ENCODE results near the gene C16orf86. TPM values are rescaled to one million over a fixed set of nuclear protein-coding genes. Genes with fewer than 3 reads are reported as not detected.

The C16orf86 gene
- total RNA-seq, 2 donors from 2014 or later, result 6.6 to 11.9 TPM

- no peaks in the 10 kb centered on the region for H3K36me3 ChIP-seq
- H3K27me3 ChIP-seq (replicated peaks; ENCODE audit: insufficient read depth), result no peaks in the 10 kb centered on the region
- H3K27ac ChIP-seq, result peak overlapping the region in 1 of 2 donors; percentile 61
- no peak for ATAC-seq (ENCODE audit: insufficient number of reproducible peaks, low FRiP score, low read depth)
- H3K4me1 ChIP-seq (ENCODE audit: control insufficient read depth in 1 of 2, low read depth in 2 of 2), result no peaks in the 10 kb centered on the region
- no peak for TF ChIP-seq CTCF (IDR thresholded peaks at IDR 0.05)
- DNase-seq (ENCODE audit: low spot score), result no peak
- H3K9me3 ChIP-seq, result no peaks in the 10 kb centered on the region
- no peak overlapping the region for H3K4me3 ChIP-seq
Observed at GRCh38 chr16:67673712-67674580, 7.3 kb downstream of the C16orf86 start.

- H3K27ac ChIP-seq, result no peak overlapping the region
- no peaks in the 10 kb centered on the region for H3K36me3 ChIP-seq
- H3K4me1 ChIP-seq (ENCODE audit: control insufficient read depth in 1 of 2, low read depth in 2 of 2), result no peaks in the 10 kb centered on the region
- TF ChIP-seq CTCF (IDR thresholded peaks at IDR 0.05), result no peak
- ATAC-seq (ENCODE audit: insufficient number of reproducible peaks, low FRiP score, low read depth) (no peak), DNase-seq (ENCODE audit: low spot score) (no peak)
- H3K4me3 ChIP-seq, result no peak overlapping the region
- H3K27me3 ChIP-seq (replicated peaks; ENCODE audit: insufficient read depth), result no peaks in the 10 kb centered on the region
- H3K9me3 ChIP-seq, result no peaks in the 10 kb centered on the region
Observed at GRCh38 chr16:67674851-67675578, 8.4 kb downstream of the C16orf86 start.

- Histone ChIP-seq H3K4me1 (ENCODE audit: control insufficient read depth in 1 of 2, low read depth in 2 of 2) (no peaks in the 10 kb centered on the region), H3K9me3 (no peaks in the 10 kb centered on the region), H3K27ac (no peak overlapping the region), H3K27me3 (replicated peaks; ENCODE audit: insufficient read depth) (no peaks in the 10 kb centered on the region), H3K36me3 (no peaks in the 10 kb centered on the region), H3K4me3 (no peak overlapping the region)
- no peak for DNase-seq (ENCODE audit: low spot score)
- ATAC-seq (ENCODE audit: insufficient number of reproducible peaks, low FRiP score, low read depth), result no peak
- TF ChIP-seq CTCF (IDR thresholded peaks at IDR 0.05), result no peak
Observed at GRCh38 chr16:67675579-67675935, 8.9 kb downstream of the C16orf86 start.

- ATAC-seq (ENCODE audit: insufficient number of reproducible peaks, low FRiP score, low read depth), result no peak
- DNase-seq (ENCODE audit: low spot score), result no peak
- Histone ChIP-seq H3K36me3 (no peaks in the 10 kb centered on the region), H3K9me3 (no peaks in the 10 kb centered on the region), H3K27me3 (replicated peaks; ENCODE audit: insufficient read depth) (no peaks in the 10 kb centered on the region), H3K4me1 (ENCODE audit: control insufficient read depth in 1 of 2, low read depth in 2 of 2) (no peaks in the 10 kb centered on the region), H3K27ac (no peak overlapping the region), H3K4me3 (no peak overlapping the region)
- TF ChIP-seq CTCF (IDR thresholded peaks at IDR 0.05), result no peak
Observed at GRCh38 chr16:67675999-67676398, 9.4 kb downstream of the C16orf86 start.

GRCh38 chr16:67676516-67676915 is 9.9 kb downstream of the C16orf86 start:
- ATAC-seq (ENCODE audit: insufficient number of reproducible peaks, low FRiP score, low read depth), result no peak
- no peaks in the 10 kb centered on the region for H3K27me3 ChIP-seq (replicated peaks; ENCODE audit: insufficient read depth)
- TF ChIP-seq CTCF (IDR thresholded peaks at IDR 0.05), result no peak
- H3K27ac ChIP-seq, result no peak overlapping the region
- no peaks in the 10 kb centered on the region for H3K36me3 ChIP-seq
- no peak for DNase-seq (ENCODE audit: low spot score)
- no peaks in the 10 kb centered on the region for H3K9me3 ChIP-seq
- no peak overlapping the region for H3K4me3 ChIP-seq
- H3K4me1 ChIP-seq (ENCODE audit: control insufficient read depth in 1 of 2, low read depth in 2 of 2), result no peaks in the 10 kb centered on the region
